Neuron (in vitro differentiated cells): ENCODE data around the gene EFL1.
"Not testable (repeated sequence)": the region's sequence is repeated elsewhere in the genome, so short reads cannot be mapped to it uniquely, and the experiment has no call there.

Experiments used
- H2AFZ ChIP-seq: one replicate; pipeline ENCODE4 v1.6.1; 2013; ENCODE audit warnings: low read depth, mild to moderate bottlenecking, inconsistent platforms, low read length, moderate library complexity
- H3K27me3 ChIP-seq: one replicate; pipeline ENCODE4 v1.6.1; 2013; ENCODE audit warnings: low read length; ENCODE audit not compliant: insufficient read depth
- H3K36me3 ChIP-seq: one replicate; pipeline ENCODE4 v1.6.1; 2013; ENCODE audit warnings: low read length; ENCODE audit not compliant: insufficient read depth
- H3K4me1 ChIP-seq: one replicate; pipeline ENCODE4 v1.6.1; 2013; ENCODE audit warnings: low read length; ENCODE audit not compliant: insufficient read depth
- H3K4me3 ChIP-seq: 2 replicates; pipeline ENCODE4 v1.5.1; 2013; ENCODE audit warnings: mild to moderate bottlenecking, low read length, moderate library complexity
- H3K9me3 ChIP-seq: one replicate; pipeline ENCODE4 v1.6.1; 2013; ENCODE audit warnings: low read length

Gene EFL1

GRCh38 chr15:82262422-82263026, at the start of gene EFL1, which contains the start of gene SAXO2:
EFL1 (minus strand) TSS chr15:82262734; CDS start chr15:82261778, 956 bp downstream.
SAXO2 (plus strand) TSS chr15:82262818; CDS start chr15:82262880, 62 bp downstream.
- Histone ChIP-seq H3K27me3 (no peaks in the 10 kb centered on the region), H3K36me3 (peaks cover 15% of the 10 kb centered on the region), H3K4me1 (peaks cover 18% of the 10 kb centered on the region), H3K4me3 (peak within 1 kb of the TSS; percentile 78), H3K9me3 (no peaks in the 10 kb centered on the region), H2AFZ (peak within 1 kb of the TSS; percentile 95)

GRCh38 chr15:82311321-82311720, 48.8 kb upstream of the EFL1 start:
- not testable (repeated sequence) for H2AFZ ChIP-seq, H3K36me3 ChIP-seq, H3K9me3 ChIP-seq, H3K4me1 ChIP-seq, H3K27me3 ChIP-seq, H3K4me3 ChIP-seq

GRCh38 chr15:82309802-82310201, 47.3 kb upstream of the EFL1 start:
- H3K9me3 ChIP-seq, result no peaks in the 10 kb centered on the region
- H3K4me1 ChIP-seq, result no peaks in the 10 kb centered on the region
- no peak overlapping the region for H2AFZ ChIP-seq
- H3K36me3 ChIP-seq, result no peaks in the 10 kb centered on the region
- H3K27me3 ChIP-seq, result no peaks in the 10 kb centered on the region
- H3K4me3 ChIP-seq, result no peak overlapping the region

- no peaks in the 10 kb centered on the region for H3K36me3 ChIP-seq
- no peaks in the 10 kb centered on the region for H3K4me1 ChIP-seq
- no peak overlapping the region for H2AFZ ChIP-seq
- no peaks in the 10 kb centered on the region for H3K9me3 ChIP-seq
- peaks cover 5% of the 10 kb centered on the region for H3K27me3 ChIP-seq
- H3K4me3 ChIP-seq, result no peak overlapping the region
These were observed 45.2 kb upstream of the EFL1 start for GRCh38 chr15:82307714-82308081.

- Histone ChIP-seq H3K9me3 (no peaks in the 10 kb centered on the region), H3K4me3 (no peak overlapping the region), H3K4me1 (no peaks in the 10 kb centered on the region), H2AFZ (no peak overlapping the region), H3K27me3 (peaks cover 6% of the 10 kb centered on the region), H3K36me3 (no peaks in the 10 kb centered on the region)
These were observed 44.5 kb upstream of the EFL1 start for GRCh38 chr15:82306791-82307713.

- Histone ChIP-seq H3K4me1 (no peaks in the 10 kb centered on the region), H3K9me3 (no peaks in the 10 kb centered on the region), H3K27me3 (peaks cover 15% of the 10 kb centered on the region), H3K36me3 (no peaks in the 10 kb centered on the region), H2AFZ (no peak overlapping the region), H3K4me3 (no peak overlapping the region)
These were observed 43.1 kb upstream of the EFL1 start for GRCh38 chr15:82305621-82306048.

GRCh38 chr15:82304778-82305090, 42.2 kb upstream of the EFL1 start:
- Histone ChIP-seq H2AFZ (no peak overlapping the region), H3K9me3 (no peaks in the 10 kb centered on the region), H3K4me1 (no peaks in the 10 kb centered on the region), H3K36me3 (no peaks in the 10 kb centered on the region), H3K4me3 (no peak overlapping the region), H3K27me3 (peaks cover 15% of the 10 kb centered on the region)

- Histone ChIP-seq H3K4me1 (no peaks in the 10 kb centered on the region), H3K9me3 (no peaks in the 10 kb centered on the region), H2AFZ (no peak overlapping the region), H3K4me3 (no peak overlapping the region), H3K27me3 (peaks cover 15% of the 10 kb centered on the region), H3K36me3 (no peaks in the 10 kb centered on the region)
These were observed 41.6 kb upstream of the EFL1 start for GRCh38 chr15:82303956-82304777.

GRCh38 chr15:82301296-82302016, 38.9 kb upstream of the EFL1 start:
- Histone ChIP-seq H3K27me3 (peaks cover 15% of the 10 kb centered on the region), H3K9me3 (no peaks in the 10 kb centered on the region), H3K36me3 (no peaks in the 10 kb centered on the region), H3K4me3 (no peak overlapping the region), H2AFZ (no peak overlapping the region), H3K4me1 (no peaks in the 10 kb centered on the region)

- Histone ChIP-seq H3K4me3 (no peak overlapping the region), H3K27me3 (peaks cover 15% of the 10 kb centered on the region), H3K4me1 (no peaks in the 10 kb centered on the region), H2AFZ (no peak overlapping the region), H3K9me3 (no peaks in the 10 kb centered on the region), H3K36me3 (no peaks in the 10 kb centered on the region)
These were observed 38.3 kb upstream of the EFL1 start for GRCh38 chr15:82300883-82301282.

GRCh38 chr15:82300326-82300725, 37.8 kb upstream of the EFL1 start:
- not testable (repeated sequence) for H3K36me3 ChIP-seq, H3K4me3 ChIP-seq, H2AFZ ChIP-seq, H3K4me1 ChIP-seq, H3K9me3 ChIP-seq
- H3K27me3 ChIP-seq, result peaks cover 15% of the 10 kb centered on the region

- not testable (repeated sequence) for H3K9me3 ChIP-seq, H3K36me3 ChIP-seq, H3K4me3 ChIP-seq, H3K4me1 ChIP-seq, H2AFZ ChIP-seq
- peaks cover 15% of the 10 kb centered on the region for H3K27me3 ChIP-seq
These were observed 37.0 kb upstream of the EFL1 start for GRCh38 chr15:82299511-82299914.
